Measurements from ENCODE around the gene INTS14. TPM values are rescaled to one million over a fixed set of nuclear protein-coding genes. Genes with fewer than 3 reads are reported as not detected.
A peak's percentile ranks its signal among the peaks of the same experiment; 100 is the strongest.

The INTS14 gene
- total and polyA plus RNA-seq, 9 of the 15 experiments (the other 6 are each of a cell fraction or from before 2014, with no cell fraction given) = 30.5 to 92.4 (median 46.5) TPM

- TF ChIP-seq HDGF (IDR thresholded peaks at IDR 0.05) (0 out of 2 replicates have a peak, but pooled peaks have one; percentile 89), CHD2 (IDR thresholded peaks at IDR 0.05; ENCODE audit: low read depth, low read length) (peak; percentile 55), NFYB (IDR thresholded peaks at IDR 0.05; ENCODE audit: extremely low read depth, insufficient read length) (peak; percentile 46), TBP (optimal IDR thresholded peaks at IDR 0.05; ENCODE audit: low read depth, low read length) (peak; percentile 87), HDAC6 (IDR thresholded peaks at IDR 0.05; ENCODE audit: low read depth, low read length) (no peak), MGA (IDR thresholded peaks at IDR 0.05) (peak; percentile 75), TBL1XR1 (IDR thresholded peaks at IDR 0.05; ENCODE audit: low read length in 2 of 2) (peak; percentile 31 to 39; a peak in 1 of 4 replicates), RNF2 (IDR thresholded peaks at IDR 0.05) (peak; percentile 86), RBBP5 (IDR thresholded peaks at IDR 0.05; ENCODE audit: borderline replicate concordance, insufficient read depth, low read length, poor library complexity, severe bottlenecking) (peak; percentile 98), GATAD2B (IDR thresholded peaks at IDR 0.05; ENCODE audit: borderline replicate concordance) (peak; percentile 85), NFIX (CRISPR knock-in tag; IDR thresholded peaks at IDR 0.05; ENCODE audit: low read depth) (no peak), ZBTB34 (CRISPR knock-in tag; IDR thresholded peaks at IDR 0.05) (no peak), TEAD4 (IDR thresholded peaks at IDR 0.05; ENCODE audit: low read length) (peak; percentile 52), TEAD4 (CRISPR knock-in tag; IDR thresholded peaks at IDR 0.05; ENCODE audit: borderline replicate concordance) (0 out of 2 replicates have a peak, but pooled peaks have one; percentile 30), PML (IDR thresholded peaks at IDR 0.05; ENCODE audit: low read length) (peak; percentile 74), RBM34 (IDR thresholded peaks at IDR 0.05; ENCODE audit: borderline replicate concordance, insufficient read depth, low read length) (no peak)
Observed at GRCh38 chr15:65610871-65611718, at the start of gene INTS14 (continued).
